VCaP (cell line): Measurements from ENCODE around the gene ACOT4.

Source experiments
- H3K27ac ChIP-seq: fragments of 450-650 bp; 2 replicates; pipeline ENCODE4 v1.5.1; 2017
- TF ChIP-seq, protein P1 (sequence below): fragments of 450-650 bp; conservative IDR thresholded peaks from 2 replicates; pipeline ENCODE4 v1.5.1; 2017; ENCODE audit warnings: mild to moderate bottlenecking, moderate library complexity

ACOT4 gene

DNA sequence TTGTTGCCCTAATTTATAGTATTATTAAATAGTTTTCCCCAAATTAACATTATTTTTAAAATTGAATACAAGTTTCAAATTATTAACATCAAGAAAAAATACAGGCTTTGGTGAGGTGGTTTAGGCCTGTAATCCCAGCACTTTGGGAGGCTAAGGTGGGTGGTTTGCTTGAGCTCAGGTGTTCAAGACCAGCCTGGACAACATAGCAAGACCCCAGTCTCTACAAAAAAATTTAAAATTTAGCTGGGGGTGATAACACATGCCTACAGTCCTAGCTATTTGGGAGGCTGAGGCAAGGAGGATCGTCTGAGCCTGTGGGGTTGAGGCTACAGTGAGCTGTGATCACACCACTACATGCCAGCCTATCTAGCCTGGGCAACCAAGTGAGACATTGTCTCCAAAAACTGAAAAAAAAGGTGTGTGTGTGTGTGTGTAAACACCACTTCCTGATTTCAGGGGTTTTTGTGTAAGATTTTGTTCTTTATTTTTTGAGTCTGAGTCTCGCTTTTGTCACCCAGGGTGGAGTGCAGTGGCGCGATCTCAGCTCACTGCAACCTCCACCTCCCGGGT is 49.2 kb downstream of the ACOT4 start:
- TF ChIP-seq, protein P1, sequence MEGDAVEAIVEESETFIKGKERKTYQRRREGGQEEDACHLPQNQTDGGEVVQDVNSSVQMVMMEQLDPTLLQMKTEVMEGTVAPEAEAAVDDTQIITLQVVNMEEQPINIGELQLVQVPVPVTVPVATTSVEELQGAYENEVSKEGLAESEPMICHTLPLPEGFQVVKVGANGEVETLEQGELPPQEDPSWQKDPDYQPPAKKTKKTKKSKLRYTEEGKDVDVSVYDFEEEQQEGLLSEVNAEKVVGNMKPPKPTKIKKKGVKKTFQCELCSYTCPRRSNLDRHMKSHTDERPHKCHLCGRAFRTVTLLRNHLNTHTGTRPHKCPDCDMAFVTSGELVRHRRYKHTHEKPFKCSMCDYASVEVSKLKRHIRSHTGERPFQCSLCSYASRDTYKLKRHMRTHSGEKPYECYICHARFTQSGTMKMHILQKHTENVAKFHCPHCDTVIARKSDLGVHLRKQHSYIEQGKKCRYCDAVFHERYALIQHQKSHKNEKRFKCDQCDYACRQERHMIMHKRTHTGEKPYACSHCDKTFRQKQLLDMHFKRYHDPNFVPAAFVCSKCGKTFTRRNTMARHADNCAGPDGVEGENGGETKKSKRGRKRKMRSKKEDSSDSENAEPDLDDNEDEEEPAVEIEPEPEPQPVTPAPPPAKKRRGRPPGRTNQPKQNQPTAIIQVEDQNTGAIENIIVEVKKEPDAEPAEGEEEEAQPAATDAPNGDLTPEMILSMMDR, result no peak

DNA sequence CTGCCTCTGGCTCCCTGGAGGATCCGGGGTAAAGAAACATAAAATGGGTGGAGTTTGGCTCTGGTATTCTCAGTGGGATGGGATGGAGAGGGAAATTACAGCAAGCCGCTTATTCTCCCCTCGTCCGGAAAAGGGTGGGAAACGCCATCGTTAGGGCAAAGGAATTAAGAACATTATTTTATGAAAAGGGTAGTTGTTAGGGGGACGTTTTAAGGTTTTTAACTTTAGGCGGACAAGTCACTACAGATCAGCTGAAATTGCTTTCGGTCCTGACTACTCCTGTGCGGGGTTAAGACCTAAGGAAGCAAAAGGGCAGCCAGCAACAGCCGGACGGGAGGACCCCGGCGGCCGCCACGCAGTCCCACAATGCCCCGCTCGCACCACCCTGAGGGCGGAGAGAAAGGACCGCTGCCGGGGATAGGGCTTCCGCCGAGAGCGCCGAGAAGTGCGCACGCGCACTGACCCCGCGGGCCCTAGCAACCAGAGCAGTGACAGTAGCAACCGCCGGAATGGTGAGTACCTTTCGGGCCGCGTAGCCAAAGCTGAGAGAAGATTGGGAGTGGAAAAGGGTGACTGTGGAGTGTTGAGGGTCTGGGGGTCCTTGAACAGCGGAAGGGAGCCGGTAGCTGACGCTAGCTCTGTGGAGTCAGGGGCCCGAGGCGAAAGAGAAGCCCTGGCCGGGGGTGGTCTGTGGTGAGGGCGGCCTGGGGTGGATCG is 53.0 kb downstream of the ACOT4 start, which contains the start of gene DNAL1:
TSS of gene DNAL1 (plus strand) at position 456 of the 717 bp plus-strand sequence. CDS start at position 510, 54 bp downstream.
- TF ChIP-seq, protein P1, result no peak
- H3K27ac ChIP-seq, result peak within 1 kb of the TSS; percentile 80

More for the DNA sequence above, 49.2 kb downstream of the ACOT4 start:
- no peak overlapping the region for H3K27ac ChIP-seq

DNA sequence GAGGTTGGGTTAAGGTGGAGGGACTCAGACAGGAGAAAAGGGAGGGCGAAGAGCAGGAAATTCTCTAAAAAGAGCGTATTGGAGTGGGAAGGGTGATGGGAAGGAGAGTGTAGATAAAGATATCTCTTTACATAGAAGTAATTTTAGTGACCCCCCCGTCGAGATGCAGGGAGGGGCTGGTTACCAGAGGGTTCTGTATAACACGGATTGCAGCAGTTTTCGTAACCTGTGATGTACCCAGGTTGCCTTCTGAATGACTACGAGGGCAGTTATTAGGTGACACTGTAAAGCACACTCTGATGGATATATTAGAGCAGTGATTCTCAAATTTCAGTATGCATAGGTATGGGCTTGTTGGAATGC is 53.6 kb downstream of the ACOT4 start:
- H3K27ac ChIP-seq, result peak overlapping the region; percentile 80

More for the DNA sequence above, 53.6 kb downstream of the ACOT4 start:
- TF ChIP-seq, protein P1, result no peak
